Tibial artery (tissue), 4 donors: ENCODE results near the gene GRAMD4.

Experiments used
- DNase-seq, 2 donors: peaks; one replicate each; pipeline ENCODE4 v3.0.0-alpha.2; 2019
- H3K27ac ChIP-seq, 2 donors: fragments of 200-600 bp; sonication (generic) in 1 of 2; 1 replicate in 1 of 2; 2 replicates in 1 of 2; pipeline ENCODE4 v1.5.1; 2018 to 2019; ENCODE audit warnings: mild to moderate bottlenecking in 1 of 2
- H3K27me3 ChIP-seq, 2 donors: fragments of 200-600 bp; sonication (generic) in 1 of 2; one replicate each; pipeline versions ENCODE4 v1.5.1 to v1.6.0; 2016 to 2019
- H3K36me3 ChIP-seq, 3 donors: fragments of 200-600 bp; sonication (generic) in 2 of 3; one replicate each; pipeline ENCODE4 v1.5.1; 2016 to 2019; ENCODE audit warnings: mild to moderate bottlenecking in 2 of 3
- H3K4me1 ChIP-seq, 4 donors: fragments of 200-600 bp; sonication (generic) in 2 of 4; 1 replicate in 3 of 4; 2 replicates in 1 of 4; pipeline ENCODE4 v1.5.1; 2016 to 2019
- H3K4me3 ChIP-seq, 2 donors: fragments of 200-600 bp; sonication (generic) in 1 of 2; 1 replicate in 1 of 2; 2 replicates in 1 of 2; pipeline ENCODE4 v1.5.1; 2018 to 2019; ENCODE audit warnings: mild to moderate bottlenecking in 2 of 2
- H3K9me3 ChIP-seq, 3 donors: fragments of 200-600 bp; sonication (generic) in 1 of 3; one replicate each; pipeline ENCODE4 v1.5.1; 2016 to 2019
- intact Hi-C: fragments of 100-400 bp; cut with DNase I; formaldehyde crosslinking; loops from one replicate; pipeline ENCODE4 v1.15.0; 2023; ENCODE audit warnings: low total_unique reads
- TF ChIP-seq, protein P1 (sequence below), 2 experiments: fragments of 200-600 bp in 1 of 2; fragments of 450-650 bp in 1 of 2; IDR thresholded peaks; one replicate each; pipeline ENCODE4 v1.5.1; 2017 to 2019; ENCODE audit warnings: antibody characterized with exemption in 2 of 2, mild to moderate bottlenecking in 1 of 2, moderate library complexity in 1 of 2

Gene GRAMD4

DNA sequence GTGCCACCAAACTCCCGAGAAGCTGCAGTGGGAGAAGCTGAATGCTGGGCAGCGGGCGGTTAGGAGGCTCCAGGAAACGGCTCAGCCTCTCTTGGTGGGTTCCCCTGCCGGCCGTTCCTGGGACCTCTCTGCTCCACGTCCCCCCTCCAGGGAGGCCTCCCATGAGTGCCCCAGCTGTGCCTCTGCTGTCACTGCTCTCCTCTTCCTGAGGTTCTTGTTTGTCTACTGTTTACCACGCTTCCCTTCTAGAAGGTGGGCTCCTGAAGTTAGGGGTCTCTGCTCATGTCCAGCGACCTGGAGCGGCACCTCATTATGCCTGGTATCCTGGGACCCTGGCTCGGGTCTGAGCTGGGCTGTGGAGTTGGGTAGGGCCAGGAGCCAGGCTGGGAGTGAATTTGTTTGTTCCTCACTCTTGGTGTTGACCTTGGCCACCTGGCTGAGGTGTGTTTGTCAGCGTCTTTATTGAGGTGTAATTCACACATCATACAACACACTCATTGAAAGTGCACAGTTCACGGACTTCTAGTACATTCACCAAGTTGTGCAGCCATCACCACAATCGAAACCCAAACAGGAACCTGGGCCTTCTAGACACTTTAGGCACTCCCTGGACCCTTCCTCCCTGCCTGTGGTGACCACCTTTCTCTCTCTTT, 37.8 kb upstream of the GRAMD4 start:
- Histone ChIP-seq H3K27ac (no peak overlapping the region), H3K4me3 (no peak overlapping the region), H3K9me3 (no peaks in the 10 kb centered on the region), H3K4me1 (peaks cover 0 to 39% (median 18%) of the 10 kb centered on the region in 4 donors), H3K27me3 (no peaks in the 10 kb centered on the region), H3K36me3 (no peaks in the 10 kb centered on the region)
- DNase-seq = no peak
- TF ChIP-seq, protein P1, sequence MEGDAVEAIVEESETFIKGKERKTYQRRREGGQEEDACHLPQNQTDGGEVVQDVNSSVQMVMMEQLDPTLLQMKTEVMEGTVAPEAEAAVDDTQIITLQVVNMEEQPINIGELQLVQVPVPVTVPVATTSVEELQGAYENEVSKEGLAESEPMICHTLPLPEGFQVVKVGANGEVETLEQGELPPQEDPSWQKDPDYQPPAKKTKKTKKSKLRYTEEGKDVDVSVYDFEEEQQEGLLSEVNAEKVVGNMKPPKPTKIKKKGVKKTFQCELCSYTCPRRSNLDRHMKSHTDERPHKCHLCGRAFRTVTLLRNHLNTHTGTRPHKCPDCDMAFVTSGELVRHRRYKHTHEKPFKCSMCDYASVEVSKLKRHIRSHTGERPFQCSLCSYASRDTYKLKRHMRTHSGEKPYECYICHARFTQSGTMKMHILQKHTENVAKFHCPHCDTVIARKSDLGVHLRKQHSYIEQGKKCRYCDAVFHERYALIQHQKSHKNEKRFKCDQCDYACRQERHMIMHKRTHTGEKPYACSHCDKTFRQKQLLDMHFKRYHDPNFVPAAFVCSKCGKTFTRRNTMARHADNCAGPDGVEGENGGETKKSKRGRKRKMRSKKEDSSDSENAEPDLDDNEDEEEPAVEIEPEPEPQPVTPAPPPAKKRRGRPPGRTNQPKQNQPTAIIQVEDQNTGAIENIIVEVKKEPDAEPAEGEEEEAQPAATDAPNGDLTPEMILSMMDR (IDR thresholded peaks at IDR 0.05) = no peak
- intact Hi-C loops = no loop called here

DNA sequence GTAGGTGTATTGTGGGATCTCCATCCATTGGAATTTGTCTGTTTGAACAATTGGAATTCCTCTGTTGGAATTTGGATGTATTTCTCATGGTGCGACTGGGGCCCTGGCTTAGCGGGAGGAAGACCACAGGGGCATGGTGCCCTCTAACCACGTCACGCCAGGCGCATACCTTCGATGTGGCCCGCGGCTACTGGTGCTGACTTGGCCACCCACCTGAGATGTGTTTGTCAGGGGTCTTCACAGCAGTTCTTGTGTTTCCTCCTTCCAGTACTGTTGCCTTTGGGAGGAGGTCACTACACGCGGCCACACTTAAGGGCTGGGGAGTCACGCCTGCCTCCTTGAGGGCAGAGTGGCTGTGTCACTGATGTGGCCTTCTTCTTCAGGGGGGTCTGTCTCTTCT, 36.6 kb upstream of the GRAMD4 start:
- H3K27me3 ChIP-seq = no peaks in the 10 kb centered on the region
- no peak for DNase-seq
- H3K4me1 ChIP-seq = peaks cover 0 to 34% (median 11%) of the 10 kb centered on the region in 4 donors
- intact Hi-C loops = no loop called here
- no peaks in the 10 kb centered on the region for H3K9me3 ChIP-seq
- H3K27ac ChIP-seq = no peak overlapping the region
- TF ChIP-seq, protein P1 (IDR thresholded peaks at IDR 0.05) = no peak
- H3K4me3 ChIP-seq = no peak overlapping the region
- H3K36me3 ChIP-seq = no peaks in the 10 kb centered on the region

DNA sequence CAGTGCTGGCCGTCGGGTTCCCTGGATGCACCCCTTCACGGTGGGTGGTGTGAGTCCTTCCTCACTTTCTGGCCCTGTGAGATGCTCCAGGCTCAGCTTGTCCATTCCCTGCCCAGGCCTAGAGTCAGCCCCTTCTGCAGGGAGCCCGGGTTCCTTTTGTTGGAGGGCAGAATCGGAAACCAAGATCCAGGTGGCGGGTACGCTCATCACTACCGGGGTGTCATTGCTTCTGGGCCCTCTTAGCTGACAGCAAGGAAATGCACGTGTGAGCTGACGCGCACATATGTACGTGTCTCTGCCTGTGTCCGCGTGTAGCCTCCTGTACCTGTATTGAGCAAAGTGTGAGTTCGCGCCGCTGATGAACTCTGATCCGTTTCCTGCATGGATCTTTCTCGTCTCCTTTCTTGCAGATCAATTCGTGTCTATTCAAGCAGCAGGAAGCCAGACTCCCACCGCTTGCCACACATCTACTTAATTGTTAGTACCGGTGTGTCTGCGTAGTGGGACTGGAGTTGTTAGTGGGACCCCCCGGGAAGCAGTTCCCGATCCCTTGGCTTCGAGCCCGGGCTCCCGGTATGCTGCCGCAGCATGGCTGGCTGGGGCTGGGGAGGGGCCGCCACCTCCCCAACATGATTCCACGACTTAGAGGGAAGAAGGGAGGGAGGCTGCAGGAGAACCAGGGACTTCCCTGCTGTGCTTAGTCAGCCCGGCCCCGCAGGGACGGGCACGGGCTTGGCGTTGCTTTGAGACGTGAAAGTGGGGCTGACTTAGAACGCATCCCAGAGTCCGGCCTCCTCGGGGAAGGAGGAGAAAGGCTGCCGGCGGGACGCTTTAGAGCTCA, 35.9 kb upstream of the GRAMD4 start:
- intact Hi-C loops = no loop called here
- no peak for DNase-seq
- Histone ChIP-seq H3K27me3 (no peaks in the 10 kb centered on the region), H3K4me3 (no peak overlapping the region), H3K9me3 (no peaks in the 10 kb centered on the region), H3K27ac (no peak overlapping the region), H3K36me3 (no peaks in the 10 kb centered on the region), H3K4me1 (peaks cover 0 to 27% (median 5%) of the 10 kb centered on the region in 4 donors)
- TF ChIP-seq, protein P1 (IDR thresholded peaks at IDR 0.05) = no peak

- peaks cover 0 to 24% (median 3%) of the 10 kb centered on the region in 4 donors for H3K4me1 ChIP-seq
- no peaks in the 10 kb centered on the region for H3K9me3 ChIP-seq
- intact Hi-C loops = no loop called here
- H3K27me3 ChIP-seq = no peaks in the 10 kb centered on the region
- TF ChIP-seq, protein P1 (IDR thresholded peaks at IDR 0.05) = no peak
- H3K4me3 ChIP-seq = no peak overlapping the region
- H3K27ac ChIP-seq = no peak overlapping the region
- DNase-seq = no peak
- H3K36me3 ChIP-seq = no peaks in the 10 kb centered on the region
Measured at GRCh38 chr22:46585340-46586122, 34.7 kb upstream of the GRAMD4 start.

- intact Hi-C loops = no loop called here
- Histone ChIP-seq H3K4me1 (peaks cover 0 to 24% (median 3%) of the 10 kb centered on the region in 4 donors), H3K9me3 (no peaks in the 10 kb centered on the region), H3K36me3 (no peaks in the 10 kb centered on the region), H3K27ac (no peak overlapping the region), H3K27me3 (no peaks in the 10 kb centered on the region), H3K4me3 (no peak overlapping the region)
- no peak for DNase-seq
- TF ChIP-seq, protein P1 (IDR thresholded peaks at IDR 0.05) = no peak
Measured at GRCh38 chr22:46586123-46586519, 34.1 kb upstream of the GRAMD4 start.
